ACC112 (cell line): ENCODE results near the gene SP2.

Source experiments
- H2AFZ ChIP-seq: fragments of 200-600 bp; sonication (generic); one replicate; pipeline ENCODE4 v1.6.0; 2017; ENCODE audit warnings: antibody characterized with exemption, low read length; ENCODE audit not compliant: unreplicated experiment
- H3K27ac ChIP-seq: fragments of 200-600 bp; sonication (generic); 2 replicates; pipeline ENCODE4 v1.5.1; 2014; ENCODE audit warnings: low read depth, mild to moderate bottlenecking, antibody characterized with exemption, low read length, moderate library complexity
- H3K27me3 ChIP-seq: fragments of 200-600 bp; sonication (generic); 2 replicates; pipeline ENCODE4 v1.6.1; 2014; ENCODE audit warnings: mild to moderate bottlenecking, antibody characterized with exemption, low read length, moderate library complexity, mixed read lengths; ENCODE audit not compliant: insufficient read depth
- H3K36me3 ChIP-seq: fragments of 200-600 bp; sonication (generic); 2 replicates; pipeline ENCODE4 v1.6.1; 2016; ENCODE audit warnings: mild to moderate bottlenecking, antibody characterized with exemption, low read length, moderate library complexity, mixed read lengths; ENCODE audit not compliant: insufficient read depth
- H3K4me1 ChIP-seq: fragments of 200-600 bp; sonication (generic); one replicate; pipeline ENCODE4 v1.6.1; 2016; ENCODE audit warnings: low read length, mixed read lengths; ENCODE audit not compliant: insufficient read depth, unreplicated experiment, control insufficient read depth
- H3K4me3 ChIP-seq: fragments of 200-600 bp; sonication (generic); 2 replicates; pipeline ENCODE4 v1.5.1; 2014; ENCODE audit warnings: mild to moderate bottlenecking, low read depth, low read length
- H3K79me2 ChIP-seq: fragments of 200-600 bp; sonication (generic); one replicate; pipeline ENCODE4 v1.6.0; 2016; ENCODE audit warnings: low read length; ENCODE audit not compliant: control insufficient read depth, unreplicated experiment, insufficient read depth

Gene SP2

GRCh38 chr17:47895347-47895855 lies 635 bp upstream of the SP2 start:
- Histone ChIP-seq H3K4me1 (peaks cover 16% of the 10 kb centered on the region), H3K27ac (0 out of 2 replicates have a peak overlapping the region, but pooled peaks have one; percentile 9), H3K36me3 (no peaks in the 10 kb centered on the region), H3K79me2 (peaks cover 16% of the 10 kb centered on the region), H3K27me3 (no peaks in the 10 kb centered on the region), H2AFZ (peak overlapping the region; percentile 89), H3K4me3 (peak overlapping the region; percentile 86)

- H3K27me3 ChIP-seq, result no peaks in the 10 kb centered on the region
- H3K4me3 ChIP-seq, result peak overlapping the region; percentile 80
- peak overlapping the region; percentile 85 for H3K27ac ChIP-seq
- H2AFZ ChIP-seq, result peak overlapping the region; percentile 33
- H3K4me1 ChIP-seq, result peaks cover 16% of the 10 kb centered on the region
- H3K79me2 ChIP-seq, result peaks cover 16% of the 10 kb centered on the region
- no peaks in the 10 kb centered on the region for H3K36me3 ChIP-seq
Observed at GRCh38 chr17:47896672-47897490, 845 bp downstream of the SP2 start.

GRCh38 chr17:47897561-47897960 lies 1.5 kb downstream of the SP2 start:
- Histone ChIP-seq H3K79me2 (peaks cover 16% of the 10 kb centered on the region), H3K27ac (no peak overlapping the region), H3K4me1 (peaks cover 16% of the 10 kb centered on the region), H3K4me3 (peak overlapping the region; percentile 80), H3K27me3 (no peaks in the 10 kb centered on the region), H2AFZ (no peak overlapping the region), H3K36me3 (no peaks in the 10 kb centered on the region)

- H3K4me1 ChIP-seq, result peaks cover 16% of the 10 kb centered on the region
- no peak overlapping the region for H3K4me3 ChIP-seq
- no peak overlapping the region for H2AFZ ChIP-seq
- H3K36me3 ChIP-seq, result no peaks in the 10 kb centered on the region
- peaks cover 16% of the 10 kb centered on the region for H3K79me2 ChIP-seq
- no peak overlapping the region for H3K27ac ChIP-seq
- no peaks in the 10 kb centered on the region for H3K27me3 ChIP-seq
Observed at GRCh38 chr17:47898241-47898640, 2.2 kb downstream of the SP2 start.

GRCh38 chr17:47899643-47900042 lies 3.6 kb downstream of the SP2 start:
- no peak overlapping the region for H2AFZ ChIP-seq
- H3K27ac ChIP-seq, result no peak overlapping the region
- no peak overlapping the region for H3K4me3 ChIP-seq
- H3K27me3 ChIP-seq, result no peaks in the 10 kb centered on the region
- peaks cover 12% of the 10 kb centered on the region for H3K4me1 ChIP-seq
- no peaks in the 10 kb centered on the region for H3K36me3 ChIP-seq
- peaks cover 19% of the 10 kb centered on the region for H3K79me2 ChIP-seq

- Histone ChIP-seq H3K36me3 (no peaks in the 10 kb centered on the region), H2AFZ (no peak overlapping the region), H3K27me3 (no peaks in the 10 kb centered on the region), H3K4me1 (peaks cover 14% of the 10 kb centered on the region), H3K79me2 (peaks cover 15% of the 10 kb centered on the region), H3K27ac (no peak overlapping the region), H3K4me3 (no peak overlapping the region)
Observed at GRCh38 chr17:47901423-47901822, 5.4 kb downstream of the SP2 start.

- H3K27ac ChIP-seq, result no peak overlapping the region
- H3K4me1 ChIP-seq, result peaks cover 12% of the 10 kb centered on the region
- peaks cover 10% of the 10 kb centered on the region for H3K79me2 ChIP-seq
- H2AFZ ChIP-seq, result no peak overlapping the region
- no peak overlapping the region for H3K4me3 ChIP-seq
- H3K36me3 ChIP-seq, result no peaks in the 10 kb centered on the region
- no peaks in the 10 kb centered on the region for H3K27me3 ChIP-seq
Observed at GRCh38 chr17:47902039-47902744, 6.2 kb downstream of the SP2 start.

- no peaks in the 10 kb centered on the region for H3K36me3 ChIP-seq
- H3K27ac ChIP-seq, result no peak overlapping the region
- H2AFZ ChIP-seq, result no peak overlapping the region
- H3K4me1 ChIP-seq, result peaks cover 9% of the 10 kb centered on the region
- H3K4me3 ChIP-seq, result no peak overlapping the region
- no peaks in the 10 kb centered on the region for H3K27me3 ChIP-seq
- peaks cover 3% of the 10 kb centered on the region for H3K79me2 ChIP-seq
Observed at GRCh38 chr17:47905221-47905733, 9.2 kb downstream of the SP2 start.

GRCh38 chr17:47906443-47906842 lies 10.4 kb downstream of the SP2 start:
- Histone ChIP-seq H3K4me3 (no peak overlapping the region), H3K27ac (no peak overlapping the region), H3K4me1 (peaks cover 9% of the 10 kb centered on the region), H2AFZ (no peak overlapping the region), H3K36me3 (no peaks in the 10 kb centered on the region), H3K79me2 (peaks cover 3% of the 10 kb centered on the region), H3K27me3 (no peaks in the 10 kb centered on the region)

GRCh38 chr17:47907932-47908562 lies 12.0 kb downstream of the SP2 start:
- Histone ChIP-seq H3K4me3 (peak overlapping the region; percentile 61), H3K4me1 (peaks cover 9% of the 10 kb centered on the region), H3K79me2 (peaks cover 3% of the 10 kb centered on the region), H3K27me3 (no peaks in the 10 kb centered on the region), H3K27ac (no peak overlapping the region), H3K36me3 (no peaks in the 10 kb centered on the region), H2AFZ (no peak overlapping the region)
